ENCODE measurements around the gene PRKAR2B. TPM values are rescaled to one million over a fixed set of nuclear protein-coding genes. Genes with fewer than 3 reads are reported as not detected.

PRKAR2B gene
- total RNA-seq (1 to 10 TPM; 4.3 to 6.1 TPM), polyA plus RNA-seq (ENCODE audit: insufficient read length in 6 of 6) (10 to 100 TPM; 11.2 to 15.0 (median 12.0) TPM)
- long read RNA-seq, donor 1, transcript PRKAR2B-201 (11 exons, 3,745 nt): major isoform, 6 of 6 reads
- long read RNA-seq, donor 1, partial matches to known transcripts: 0 of 6 reads
- long read RNA-seq, donor 1, other reads (novel, unspliced or antisense): 0 of 6 reads
- long read RNA-seq, donor 2, partial matches to known transcripts: 0 of 3 reads
- long read RNA-seq, donor 2, other reads (novel, unspliced or antisense): 0 of 3 reads
- long read RNA-seq, donor 3, partial matches to known transcripts: 0 of 4 reads
- long read RNA-seq, donor 3, other reads (novel, unspliced or antisense): 0 of 4 reads
- long read RNA-seq, donor 4, partial matches to known transcripts: 0 of 1 reads
- long read RNA-seq, donor 4, other reads (novel, unspliced or antisense): 1 of 1 reads
- long read RNA-seq, donor 5, partial matches to known transcripts: 0 of 4 reads
- long read RNA-seq, donor 5, other reads (novel, unspliced or antisense): 0 of 4 reads
- long read RNA-seq, donor 6, transcript PRKAR2B-201 (11 exons, 3,745 nt): major isoform, 5 of 5 reads
- long read RNA-seq, donor 6, partial matches to known transcripts: 0 of 5 reads
- long read RNA-seq, donor 6, other reads (novel, unspliced or antisense): 0 of 5 reads
- long read RNA-seq, donor 7: 0 reads
- long read RNA-seq, donor 8, transcript PRKAR2B-201 (11 exons, 3,745 nt): major isoform, 5 of 5 reads
- long read RNA-seq, donor 8, partial matches to known transcripts: 0 of 5 reads
- long read RNA-seq, donor 8, other reads (novel, unspliced or antisense): 0 of 5 reads
- long read RNA-seq, donor 9: 0 reads
- long read RNA-seq, donor 10: 0 reads
- long read RNA-seq, donor 11, transcript PRKAR2B-201 (11 exons, 3,745 nt): major isoform, 23 of 43 reads
- long read RNA-seq, donor 11, partial matches to known transcripts: 20 of 43 reads
- long read RNA-seq, donor 11, other reads (novel, unspliced or antisense): 0 of 43 reads
- long read RNA-seq, donor 12, partial matches to known transcripts: 0 of 1 reads
- long read RNA-seq, donor 12, other reads (novel, unspliced or antisense): 0 of 1 reads

- H3K27ac ChIP-seq: peak within 1 kb of the TSS; percentile 60 to 67
- peak within 1 kb of the TSS; percentile 60 to 65 for H3K4me3 ChIP-seq
- H3K9me3 ChIP-seq: no peaks in the 10 kb centered on the region
- ATAC-seq (peak; percentile 95), DNase-seq (peak; percentile 69 to 90 (median 86))
- H3K36me3 ChIP-seq: no peaks in the 10 kb centered on the region
- TF ChIP-seq, protein P1, sequence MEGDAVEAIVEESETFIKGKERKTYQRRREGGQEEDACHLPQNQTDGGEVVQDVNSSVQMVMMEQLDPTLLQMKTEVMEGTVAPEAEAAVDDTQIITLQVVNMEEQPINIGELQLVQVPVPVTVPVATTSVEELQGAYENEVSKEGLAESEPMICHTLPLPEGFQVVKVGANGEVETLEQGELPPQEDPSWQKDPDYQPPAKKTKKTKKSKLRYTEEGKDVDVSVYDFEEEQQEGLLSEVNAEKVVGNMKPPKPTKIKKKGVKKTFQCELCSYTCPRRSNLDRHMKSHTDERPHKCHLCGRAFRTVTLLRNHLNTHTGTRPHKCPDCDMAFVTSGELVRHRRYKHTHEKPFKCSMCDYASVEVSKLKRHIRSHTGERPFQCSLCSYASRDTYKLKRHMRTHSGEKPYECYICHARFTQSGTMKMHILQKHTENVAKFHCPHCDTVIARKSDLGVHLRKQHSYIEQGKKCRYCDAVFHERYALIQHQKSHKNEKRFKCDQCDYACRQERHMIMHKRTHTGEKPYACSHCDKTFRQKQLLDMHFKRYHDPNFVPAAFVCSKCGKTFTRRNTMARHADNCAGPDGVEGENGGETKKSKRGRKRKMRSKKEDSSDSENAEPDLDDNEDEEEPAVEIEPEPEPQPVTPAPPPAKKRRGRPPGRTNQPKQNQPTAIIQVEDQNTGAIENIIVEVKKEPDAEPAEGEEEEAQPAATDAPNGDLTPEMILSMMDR (IDR thresholded peaks at IDR 0.05): no peak
- peaks cover 3 to 25% of the 10 kb centered on the region in 2 donors for H3K4me1 ChIP-seq
- intact Hi-C loops (cut with DNase I): no loop called here
- H3K27me3 ChIP-seq: peaks cover 3 to 38% of the 10 kb centered on the region in 2 donors
These were observed at the start of gene PRKAR2B for GRCh38 chr7:107044347-107045194. PRKAR2B (plus strand) TSS chr7:107044705; CDS start chr7:107044908, 203 bp downstream.

- intact Hi-C loops (cut with DNase I): no loop called here
- no peak for ATAC-seq
These were observed 49.7 kb upstream of the PRKAR2B start for GRCh38 chr7:106994833-106995232.

DNA sequence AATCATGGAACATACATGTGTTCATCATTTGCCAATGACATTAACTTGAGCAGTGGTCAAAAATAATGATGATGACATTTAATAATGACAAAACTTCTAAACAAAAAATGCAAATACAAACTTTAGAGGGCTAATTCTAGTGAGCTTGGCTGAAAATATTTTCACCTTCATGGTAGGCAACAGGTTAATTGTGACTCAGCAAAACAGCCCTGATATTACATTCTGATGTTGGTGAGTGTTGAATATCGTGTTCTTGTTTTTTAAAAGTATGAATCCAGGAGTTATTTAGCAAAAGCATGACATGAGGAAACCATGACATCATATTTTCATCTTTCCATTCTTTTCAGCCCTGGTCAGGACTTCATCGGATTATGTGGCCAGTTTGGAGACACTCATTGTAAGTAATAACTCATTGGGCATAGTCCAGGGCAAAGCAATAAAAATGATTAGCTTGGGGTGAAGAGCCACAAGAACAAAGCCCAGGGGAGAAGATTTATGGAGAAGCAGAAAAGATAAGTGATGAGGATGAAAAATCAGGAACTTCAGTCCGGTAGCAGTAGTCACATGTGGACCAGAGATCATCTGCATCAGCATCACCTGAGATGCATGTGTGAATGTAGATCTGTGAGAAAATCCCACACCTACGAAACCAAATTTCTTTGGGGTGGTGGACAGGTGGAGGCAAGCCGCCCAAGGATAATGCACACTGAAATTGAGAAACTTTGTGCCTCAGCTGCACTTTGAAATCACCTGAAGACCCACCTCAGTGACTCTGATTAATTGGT, 46.8 kb upstream of the PRKAR2B start:
- intact Hi-C loops (cut with DNase I): no loop called here
- ATAC-seq: no peak

More at GRCh38 chr7:106994833-106995232, 49.7 kb upstream of the PRKAR2B start:
- Histone ChIP-seq H3K4me1 (no peaks in the 10 kb centered on the region), H3K27ac (no peak overlapping the region), H3K36me3 (no peaks in the 10 kb centered on the region), H3K27me3 (no peaks in the 10 kb centered on the region), H3K9me3 (no peaks in the 10 kb centered on the region), H3K4me3 (no peak overlapping the region)
- no peak for DNase-seq
- TF ChIP-seq, protein P1 (IDR thresholded peaks at IDR 0.05): no peak

GRCh38 chr7:106999023-106999422, 45.5 kb upstream of the PRKAR2B start:
- H3K27ac ChIP-seq: no peak overlapping the region
- no peaks in the 10 kb centered on the region for H3K9me3 ChIP-seq
- ATAC-seq (no peak), DNase-seq (no peak)
- no peaks in the 10 kb centered on the region for H3K36me3 ChIP-seq
- TF ChIP-seq, protein P1 (IDR thresholded peaks at IDR 0.05): no peak
- H3K4me1 ChIP-seq: no peaks in the 10 kb centered on the region
- H3K27me3 ChIP-seq: no peaks in the 10 kb centered on the region
- intact Hi-C loops (cut with DNase I): no loop called here
- H3K4me3 ChIP-seq: no peak overlapping the region

More for the DNA sequence above, 46.8 kb upstream of the PRKAR2B start:
- H3K4me1 ChIP-seq: no peaks in the 10 kb centered on the region
- no peak overlapping the region for H3K27ac ChIP-seq
- no peak overlapping the region for H3K4me3 ChIP-seq
- TF ChIP-seq, protein P1 (IDR thresholded peaks at IDR 0.05): no peak
- no peaks in the 10 kb centered on the region for H3K36me3 ChIP-seq
- no peaks in the 10 kb centered on the region for H3K9me3 ChIP-seq
- no peaks in the 10 kb centered on the region for H3K27me3 ChIP-seq
- no peak for DNase-seq
